Spleen (tissue), 11 donors: ENCODE data around the gene KREMEN2. TPM values are rescaled to one million over a fixed set of nuclear protein-coding genes. Genes with fewer than 3 reads are reported as not detected.

Source experiments
- DNase-seq: peaks from one replicate; pipeline ENCODE4 v3.0.0-alpha.2; 2020
- H3K27ac ChIP-seq, 8 donors: fragments of 200-600 bp; sonication (generic) in 7 of 8; 1 replicate in 4 of 8; 2 replicates in 4 of 8; pipeline versions ENCODE4 v1.5.0 to v1.8.0; 2016 to 2021; ENCODE audit warnings: inconsistent platforms in 4 of 8, mild to moderate bottlenecking in 4 of 8, moderate library complexity in 1 of 8
- H3K27me3 ChIP-seq, 7 donors: fragments of 200-600 bp; sonication (generic) in 6 of 7; replicated peaks in 1 of 7; 1 replicate in 4 of 7; 2 replicates in 3 of 7; pipeline versions ENCODE4 v1.5.0 to v1.8.0; 2016 to 2021; ENCODE audit warnings: inconsistent platforms in 3 of 7, mild to moderate bottlenecking in 1 of 7
- H3K36me3 ChIP-seq, 6 donors: fragments of 200-600 bp; sonication (generic) in 5 of 6; 1 replicate in 4 of 6; 2 replicates in 2 of 6; pipeline versions ENCODE4 v1.5.0 to v1.8.0; 2016 to 2021; ENCODE audit warnings: inconsistent platforms in 2 of 6
- H3K4me1 ChIP-seq, 6 donors: fragments of 200-600 bp; sonication (generic) in 5 of 6; 1 replicate in 3 of 6; 2 replicates in 3 of 6; pipeline versions ENCODE4 v1.5.0 to v1.8.0; 2016 to 2021; ENCODE audit warnings: inconsistent platforms in 3 of 6
- H3K4me3 ChIP-seq, 8 donors: fragments of 200-600 bp; sonication (generic) in 7 of 8; 1 replicate in 4 of 8; 2 replicates in 4 of 8; pipeline versions ENCODE4 v1.5.0 to v1.8.0; 2016 to 2021; ENCODE audit warnings: inconsistent platforms in 4 of 8, mild to moderate bottlenecking in 4 of 8, moderate library complexity in 2 of 8
- H3K9me3 ChIP-seq, 8 donors: fragments of 200-600 bp; sonication (generic) in 7 of 8; 1 replicate in 4 of 8; 2 replicates in 4 of 8; pipeline versions ENCODE4 v1.5.0 to v1.8.0; 2016 to 2021; ENCODE audit warnings: inconsistent platforms in 4 of 8
- CTCF ChIP-seq, 11 experiments: fragments of 200-600 bp in 7 of 11; fragments of 450-650 bp in 4 of 11; sonication (generic) in 4 of 11; IDR thresholded peaks in 8 of 11; conservative IDR thresholded peaks in 3 of 11; 1 replicate in 7 of 11; 2 replicates in 4 of 11; pipeline versions ENCODE4 v1.4.0 to v1.8.0; 2016 to 2021; ENCODE audit warnings: antibody characterized with exemption in 11 of 11, inconsistent platforms in 4 of 11, mild to moderate bottlenecking in 1 of 11
- POLR2A ChIP-seq, 3 donors: fragments of 450-650 bp; IDR thresholded peaks; one replicate each; pipeline ENCODE4 v1.5.1; 2017; ENCODE audit warnings: antibody characterized with exemption in 3 of 3, mild to moderate bottlenecking in 1 of 3
- POLR2AphosphoS5 ChIP-seq, 3 donors: sonication (generic); formaldehyde crosslinking; IDR thresholded peaks; one replicate each; pipeline ENCODE4 v1.5.1; 2017; ENCODE audit warnings: antibody characterized with exemption in 3 of 3
- WGBS, 5 donors: extraction: QIAGEN DNeasy Blood & Tissue Kit in 3 of 5; methylation state at CpG; one replicate each; pipeline versions ENCODE4 v1.1.5 to v1.1.7; 2013 to 2018; 5-methylcytosine and 5-hydroxymethylcytosine counted together
- intact Hi-C: fragments of 100-400 bp; cut with DNase I; formaldehyde crosslinking; loops from one replicate; pipeline ENCODE4 v1.15.0; 2023; ENCODE audit warnings: low total_unique reads
- polyA plus RNA-seq, 3 donors: library from polyadenylated mRNA; stranded (reverse); fragments of 200-250 nt; gene quantifications; one replicate each; pipeline ENCODE4 v1.2.1, GENCODE V29; 2013
- total RNA-seq, 7 donors: library from RNA; depleted of rRNA in 3 of 7; stranded (reverse); fragments of >200 nt in 3 of 7; fragmentation: NEBNext Ultra II Directional in 4 of 7; extraction: Animal tissue kit (Norgen Biotek cat#: 25700) in 4 of 7; gene quantifications; one replicate each; pipeline versions ENCODE4 v1.1.0 to v1.2.1, GENCODE V29; 2016 to 2021
- donor health status: healthy with polysubstance abuse.
- donor health status: DM: no; HTN: no; CAD: no; lungs with moderate emphysema.
- donor health status: DM: no; HTN: no; CAD: no.
- donor health status: Bipolar disorder and iron deficiency.
- donor health status: healthy.
- donor health status: DM: no; HTN: no; CAD: no.
- donor health status: DM: yes; HTN: yes; CAD: no.

Gene KREMEN2
- total and polyA plus RNA-seq, 10 donors: 0.40 to 1.2 (median 0.42) TPM; not detected in 5

GRCh38 chr16:2999929-3000328 is 35.9 kb downstream of the KREMEN2 start:
- intact Hi-C loops: no loop called here
- no peak overlapping the region for H3K4me3 ChIP-seq
- WGBS, 5 donors: 77 to 87% (median 80%) methylated on average over 6 of the region's 6 CpGs

GRCh38 chr16:3000540-3000939 is 36.5 kb downstream of the KREMEN2 start:
- H3K4me1 ChIP-seq: peaks cover 0 to 19% (median 12%) of the 10 kb centered on the region in 6 donors
- intact Hi-C loops: no loop called here
- no peak overlapping the region for H3K4me3 ChIP-seq
- H3K27me3 ChIP-seq: peaks cover 0 to 39% (median 0%) of the 10 kb centered on the region in 7 donors
- TF ChIP-seq CTCF (IDR thresholded peaks at IDR 0.05 in 8 of 11, conservative IDR thresholded peaks at IDR 0.05 in 3 of 11): no peak
- no peak for TF ChIP-seq POLR2AphosphoS5 (IDR thresholded peaks at IDR 0.05)
- TF ChIP-seq POLR2A (IDR thresholded peaks at IDR 0.05): no peak
- WGBS, 5 donors: 76 to 92% (median 84%) methylated on average over 3 to 4 of the region's 4 CpGs
- H3K27ac ChIP-seq: no peak overlapping the region
- H3K9me3 ChIP-seq: no peaks in the 10 kb centered on the region
- H3K36me3 ChIP-seq: no peaks in the 10 kb centered on the region
- no peak for DNase-seq

More at GRCh38 chr16:2999929-3000328, 35.9 kb downstream of the KREMEN2 start:
- H3K27me3 ChIP-seq: peaks cover 0 to 36% (median 0%) of the 10 kb centered on the region in 7 donors
- peaks cover 0 to 13% (median 9%) of the 10 kb centered on the region in 6 donors for H3K4me1 ChIP-seq
- H3K9me3 ChIP-seq: no peaks in the 10 kb centered on the region
- DNase-seq: no peak
- TF ChIP-seq POLR2AphosphoS5 (IDR thresholded peaks at IDR 0.05): no peak
- no peak for TF ChIP-seq POLR2A (IDR thresholded peaks at IDR 0.05)
- no peak for TF ChIP-seq CTCF (IDR thresholded peaks at IDR 0.05 in 8 of 11, conservative IDR thresholded peaks at IDR 0.05 in 3 of 11)
- no peak overlapping the region for H3K27ac ChIP-seq
- no peaks in the 10 kb centered on the region for H3K36me3 ChIP-seq

GRCh38 chr16:3001316-3001715 is 37.2 kb downstream of the KREMEN2 start:
- Histone ChIP-seq H3K27ac (no peak overlapping the region), H3K9me3 (no peaks in the 10 kb centered on the region), H3K36me3 (no peaks in the 10 kb centered on the region), H3K4me1 (peaks cover 0 to 27% (median 16%) of the 10 kb centered on the region in 6 donors), H3K27me3 (peaks cover 0 to 42% (median 3%) of the 10 kb centered on the region in 7 donors), H3K4me3 (no peak overlapping the region)
- DNase-seq: no peak
- intact Hi-C loops: no loop called here
- WGBS, 5 donors: 67 to 87% (median 81%) methylated on average over 8 to 12 of the region's 12 CpGs
- TF ChIP-seq POLR2A (IDR thresholded peaks at IDR 0.05) (no peak), POLR2AphosphoS5 (IDR thresholded peaks at IDR 0.05) (no peak), CTCF (IDR thresholded peaks at IDR 0.05 in 8 of 11, conservative IDR thresholded peaks at IDR 0.05 in 3 of 11) (no peak)

- 8 to 15% (median 10%) methylated on average over 31 to 58 of the region's 58 CpGs for WGBS, 5 donors
- H3K4me3 ChIP-seq: peak overlapping the region in 7 of 8 donors; percentile 23 to 72 (median 35)
- H3K36me3 ChIP-seq: no peaks in the 10 kb centered on the region
- H3K27ac ChIP-seq: peak overlapping the region in 3 of 8 donors; percentile 78 to 92 (median 84)
- H3K9me3 ChIP-seq: no peaks in the 10 kb centered on the region
- TF ChIP-seq POLR2A (IDR thresholded peaks at IDR 0.05) (no peak), CTCF (IDR thresholded peaks at IDR 0.05 in 8 of 11, conservative IDR thresholded peaks at IDR 0.05 in 3 of 11) (peak; percentile 39 to 81 (median 63)), POLR2AphosphoS5 (IDR thresholded peaks at IDR 0.05) (peak; percentile 59 to 85 (median 78))
- intact Hi-C loops: no loop called here
- peak; percentile 98 for DNase-seq
- H3K4me1 ChIP-seq: peaks cover 18 to 51% (median 38%) of the 10 kb centered on the region in 6 donors
- peaks cover 0 to 51% (median 8%) of the 10 kb centered on the region in 7 donors for H3K27me3 ChIP-seq
These were observed 39.7 kb downstream of the KREMEN2 start for GRCh38 chr16:3003582-3004270.
